HG03095 (cell line): ENCODE measurements around the gene PTEN.

Experiments used
- ATAC-seq: cut with Tn5 transposase; IDR thresholded peaks from one replicate; pipeline ENCODE4 v1.9.1; 2021; ENCODE audit warnings: moderate library complexity; ENCODE audit not compliant: unreplicated experiment

Gene PTEN

DNA sequence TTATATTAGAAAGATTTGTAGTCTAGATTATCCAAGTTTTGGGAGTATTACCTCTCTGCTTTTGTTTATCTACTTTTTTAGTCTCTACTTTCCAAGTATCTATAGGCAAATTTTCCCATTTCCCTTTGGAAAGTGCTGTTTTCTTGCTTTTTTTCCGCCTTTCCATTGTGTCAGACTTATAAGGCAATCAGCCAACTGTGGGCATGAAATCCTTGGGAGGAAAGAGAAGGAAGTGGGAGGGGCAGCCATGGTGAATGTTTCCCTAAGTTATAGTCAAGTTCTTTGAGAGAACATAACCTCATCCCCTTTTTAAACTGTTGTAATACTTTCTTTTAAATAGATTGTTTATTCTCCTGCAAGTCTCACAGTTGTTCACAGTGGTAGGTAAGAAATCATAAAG is 52.6 kb downstream of the PTEN start:
- ATAC-seq, result no peak

DNA sequence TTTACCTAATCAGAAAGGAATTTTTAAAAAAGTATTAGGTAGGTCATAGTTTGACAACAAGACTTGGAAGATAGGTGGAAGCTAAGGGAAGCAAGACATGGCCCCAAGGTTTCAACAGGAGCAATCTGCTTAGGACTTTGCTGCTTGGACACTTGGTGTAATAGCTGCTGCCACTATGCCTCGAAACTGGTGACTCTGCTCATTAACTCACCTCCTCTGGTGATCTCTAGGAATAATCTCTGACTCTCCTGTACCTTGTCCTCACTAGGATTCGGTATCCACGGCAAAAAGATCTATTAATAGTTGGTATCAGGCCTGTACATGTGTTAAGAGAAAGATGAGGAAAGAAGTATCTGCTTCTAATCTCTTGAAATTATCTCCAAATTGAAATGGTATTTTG is 53.1 kb downstream of the PTEN start:
- no peak for ATAC-seq

DNA sequence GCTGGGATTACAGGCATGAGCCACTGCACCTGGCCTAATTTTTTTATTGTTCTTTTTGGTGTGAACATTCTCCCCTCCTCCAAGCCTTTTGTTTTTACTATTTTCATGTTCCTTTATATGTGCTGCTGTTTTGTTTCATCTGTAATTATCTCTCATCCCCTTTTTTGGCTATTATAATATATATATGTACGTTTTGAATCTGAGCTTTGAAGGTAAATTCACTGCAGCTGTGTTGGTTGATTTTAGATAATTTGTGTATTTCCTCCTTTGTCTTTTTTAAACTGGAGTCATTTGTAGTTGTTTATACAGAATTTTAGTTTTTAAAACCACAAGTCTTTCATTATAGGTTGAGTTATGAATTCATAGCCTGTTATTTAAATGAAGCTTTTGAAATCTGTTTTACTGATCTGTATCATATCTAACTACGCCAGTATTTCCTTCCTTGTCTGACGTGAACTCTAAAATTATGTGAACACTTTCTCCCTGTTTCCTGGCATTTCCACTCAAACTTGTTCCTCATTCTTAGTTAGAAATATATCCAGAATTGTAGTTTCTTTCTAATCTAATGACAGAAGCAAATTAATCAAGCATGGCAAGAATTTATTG is 54.9 kb downstream of the PTEN start:
- ATAC-seq, result no peak

DNA sequence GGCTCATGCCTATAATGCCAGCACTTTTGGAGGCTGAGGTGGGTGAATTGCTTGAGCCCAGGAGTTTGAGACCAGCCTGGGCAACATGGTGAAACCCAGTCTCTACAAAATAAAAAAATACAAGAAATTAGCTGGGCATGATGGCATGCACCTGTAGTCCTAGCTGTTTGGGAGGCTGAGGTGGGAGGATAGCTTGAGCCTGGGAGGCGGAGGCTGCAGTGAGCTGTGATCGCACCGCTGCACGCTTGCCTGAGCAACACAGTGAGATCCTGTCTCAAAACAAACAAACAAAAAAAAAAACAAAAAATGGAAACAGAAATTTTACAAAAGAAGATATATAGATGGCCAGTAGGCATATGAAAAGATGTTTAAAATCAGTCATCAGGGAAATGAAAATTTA is 57.1 kb downstream of the PTEN start:
- no peak for ATAC-seq

DNA sequence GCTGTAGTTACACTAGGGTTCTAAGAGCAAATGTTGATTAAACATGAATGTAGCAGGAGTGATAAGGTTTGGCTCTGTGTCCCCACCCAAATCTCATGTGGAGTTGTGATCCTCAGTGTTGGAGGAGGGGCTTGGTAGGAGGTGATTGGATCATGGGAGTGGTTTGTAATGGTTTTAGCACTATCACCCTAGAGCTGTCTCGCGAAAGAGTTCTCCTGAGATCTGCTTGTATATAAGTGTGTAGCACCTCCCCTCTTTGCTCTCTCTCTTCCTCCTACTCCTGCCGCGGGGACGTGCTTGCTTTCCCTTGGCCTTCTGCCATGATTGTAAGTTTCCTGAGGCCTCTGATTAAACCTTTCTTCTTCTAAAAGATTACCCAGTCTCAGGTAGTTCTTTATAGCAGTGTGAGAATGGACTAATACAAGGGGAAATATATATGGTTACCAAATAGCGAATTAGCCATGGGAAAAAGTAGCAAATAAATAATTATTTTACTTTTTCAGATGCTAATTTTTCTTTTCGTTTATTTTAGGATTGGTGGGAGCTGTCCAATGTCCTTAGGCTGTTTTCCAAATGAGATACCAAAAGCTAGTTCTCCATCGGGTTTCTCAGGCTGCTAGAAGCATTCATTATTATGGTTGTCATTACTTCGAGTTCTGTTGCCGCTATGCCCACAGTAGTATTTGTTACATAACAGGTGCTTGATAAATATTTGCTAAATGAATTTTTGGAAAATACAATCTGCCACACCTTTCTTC is 58.7 kb downstream of the PTEN start:
- no peak for ATAC-seq

DNA sequence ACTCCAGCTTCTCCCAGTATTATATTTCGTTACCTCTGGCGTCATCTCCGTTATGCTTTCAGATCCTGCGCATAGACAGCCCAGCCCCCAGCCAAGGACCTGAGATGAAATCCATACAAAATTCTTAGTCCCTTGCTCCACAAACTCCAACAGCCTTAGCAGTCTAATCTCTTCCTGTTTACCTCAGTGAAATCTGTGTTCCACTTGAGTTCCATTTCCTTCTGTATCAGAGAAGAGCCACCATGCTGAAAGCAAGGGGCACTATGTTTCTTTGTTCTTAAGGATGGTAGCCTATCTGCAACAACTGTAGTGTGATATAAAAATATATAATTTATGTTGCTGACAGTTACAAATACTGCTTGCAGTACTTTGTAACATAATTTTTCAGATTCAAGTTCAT is 59.8 kb downstream of the PTEN start:
- ATAC-seq, result no peak

DNA sequence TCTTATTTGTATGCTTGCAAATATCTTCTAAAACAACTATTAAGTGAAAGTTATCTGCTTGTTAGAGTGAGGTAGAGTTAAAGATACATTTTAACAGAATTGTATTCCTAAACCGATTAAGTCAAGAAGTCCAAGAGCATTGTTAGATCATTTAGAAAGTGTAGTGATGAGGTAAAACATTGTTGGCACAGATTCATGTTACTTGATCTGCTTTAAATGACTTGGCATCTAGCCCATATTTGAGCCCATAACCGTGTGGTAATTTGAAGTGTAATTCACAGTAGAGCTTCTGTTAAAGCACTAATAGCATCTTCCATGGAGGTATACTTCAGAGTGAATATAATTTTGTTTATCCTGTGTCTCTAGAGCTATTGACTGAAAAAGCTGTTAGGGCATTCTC is 62.1 kb downstream of the PTEN start:
- no peak for ATAC-seq

DNA sequence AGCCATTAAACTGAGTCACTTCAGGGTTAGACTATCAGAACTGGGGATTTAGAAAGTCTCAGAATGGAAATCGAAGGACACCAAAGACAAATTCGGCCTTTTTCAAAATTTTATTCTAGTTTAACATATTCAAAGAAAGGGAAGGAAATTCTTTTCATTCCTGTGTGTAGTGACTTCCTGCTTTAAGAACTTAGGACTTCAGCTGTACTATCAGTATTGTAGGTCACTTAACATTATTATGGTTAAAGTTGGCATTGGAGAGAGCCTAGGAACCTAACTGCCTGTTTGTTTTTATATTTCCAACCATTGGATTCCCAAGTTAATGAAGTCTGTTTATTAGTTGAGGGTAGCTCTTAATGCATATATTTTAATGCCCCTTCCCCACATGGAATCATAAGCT is 63.7 kb downstream of the PTEN start:
- no peak for ATAC-seq

DNA sequence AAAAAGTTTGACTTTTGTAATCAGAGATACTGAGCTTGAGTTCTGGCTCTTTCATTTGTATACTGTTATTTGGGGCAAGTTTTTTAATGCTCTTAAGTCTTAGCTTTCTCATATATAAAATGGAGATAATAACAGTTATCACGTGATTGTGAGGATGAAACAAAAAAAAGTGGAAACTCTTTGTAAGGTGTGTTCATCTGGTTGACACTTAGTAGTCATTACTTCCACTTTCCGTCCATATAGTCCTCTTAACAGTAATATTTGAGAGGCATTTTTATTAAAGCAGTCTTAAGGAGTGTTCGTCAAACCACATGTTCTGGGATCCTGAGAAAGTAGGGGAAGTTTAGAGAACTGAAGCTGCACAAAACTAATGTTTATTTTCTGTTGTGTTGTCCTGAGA is 65.6 kb downstream of the PTEN start:
- no peak for ATAC-seq

DNA sequence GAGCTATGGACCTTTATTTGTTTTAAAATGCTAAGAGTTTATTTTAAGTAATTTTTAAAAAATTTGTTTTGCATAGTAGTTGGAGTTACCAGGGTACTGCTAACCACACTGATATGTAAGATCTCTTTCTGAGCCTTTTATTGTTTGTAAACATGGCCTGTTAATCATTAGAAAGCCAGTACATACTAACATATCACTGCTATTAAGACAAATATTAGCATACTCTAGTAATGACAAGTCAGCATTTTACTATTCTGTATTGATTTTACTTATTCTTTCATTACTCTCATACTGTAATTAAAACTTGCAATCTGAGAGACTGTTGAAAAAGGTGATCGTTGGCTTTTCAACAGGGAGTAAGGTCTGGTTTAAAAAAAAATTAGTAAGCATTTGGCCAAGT is 66.7 kb downstream of the PTEN start:
- ATAC-seq, result no peak

DNA sequence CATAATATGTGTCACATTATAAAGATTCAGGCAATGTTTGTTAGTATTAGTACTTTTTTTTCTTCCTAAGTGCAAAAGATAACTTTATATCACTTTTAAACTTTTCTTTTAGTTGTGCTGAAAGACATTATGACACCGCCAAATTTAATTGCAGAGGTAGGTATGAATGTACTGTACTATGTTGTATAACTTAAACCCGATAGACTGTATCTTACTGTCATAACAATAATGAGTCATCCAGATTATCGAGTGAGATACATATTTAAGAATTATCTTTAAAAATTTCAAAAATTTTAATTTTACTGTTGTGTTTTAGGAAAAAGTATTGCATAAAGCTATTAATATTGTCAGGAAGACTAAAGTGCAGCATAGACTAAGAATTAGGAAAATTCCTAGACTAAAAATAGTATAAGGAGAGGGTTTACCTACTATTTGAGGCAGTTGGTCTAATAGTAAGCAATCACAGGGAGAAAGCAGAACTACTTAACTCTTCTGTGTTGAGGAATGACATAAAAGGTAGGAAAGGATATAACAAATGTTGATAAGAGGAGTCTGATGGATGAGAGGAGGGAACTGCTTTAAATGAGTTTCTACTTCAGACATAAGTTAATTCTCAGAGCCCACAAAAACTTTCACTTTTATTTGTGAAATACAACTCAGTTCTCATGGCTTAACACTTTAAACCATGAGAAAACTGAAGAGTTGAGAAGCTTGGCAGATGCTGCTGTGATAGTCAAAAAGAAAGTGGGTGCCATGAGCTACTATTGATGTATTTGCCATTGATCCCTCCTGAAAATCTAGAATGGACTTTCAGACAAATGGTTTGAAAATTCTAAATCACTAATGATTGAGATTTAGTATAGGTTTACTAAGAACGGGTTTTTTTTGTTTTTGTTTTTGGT is 67.8 kb downstream of the PTEN start:
- ATAC-seq, result no peak

DNA sequence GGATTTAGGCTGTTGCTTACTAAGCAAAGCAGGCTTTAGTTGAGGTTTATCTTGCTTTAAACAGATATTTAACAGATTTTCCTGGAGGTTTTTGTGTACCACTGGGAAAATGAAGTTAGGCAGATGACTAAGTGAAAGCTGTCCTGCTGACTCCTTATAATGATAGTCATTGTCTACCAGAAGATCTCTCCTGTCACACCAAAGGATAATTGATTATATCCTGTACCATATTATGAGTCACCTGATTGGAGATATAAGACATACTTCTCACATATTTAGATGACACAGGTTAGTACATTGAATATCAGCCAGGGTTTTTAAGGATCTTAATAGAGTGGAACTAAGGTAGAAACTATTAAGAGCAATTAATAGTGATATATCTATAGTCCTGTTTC is 68.4 kb downstream of the PTEN start:
- no peak for ATAC-seq

DNA sequence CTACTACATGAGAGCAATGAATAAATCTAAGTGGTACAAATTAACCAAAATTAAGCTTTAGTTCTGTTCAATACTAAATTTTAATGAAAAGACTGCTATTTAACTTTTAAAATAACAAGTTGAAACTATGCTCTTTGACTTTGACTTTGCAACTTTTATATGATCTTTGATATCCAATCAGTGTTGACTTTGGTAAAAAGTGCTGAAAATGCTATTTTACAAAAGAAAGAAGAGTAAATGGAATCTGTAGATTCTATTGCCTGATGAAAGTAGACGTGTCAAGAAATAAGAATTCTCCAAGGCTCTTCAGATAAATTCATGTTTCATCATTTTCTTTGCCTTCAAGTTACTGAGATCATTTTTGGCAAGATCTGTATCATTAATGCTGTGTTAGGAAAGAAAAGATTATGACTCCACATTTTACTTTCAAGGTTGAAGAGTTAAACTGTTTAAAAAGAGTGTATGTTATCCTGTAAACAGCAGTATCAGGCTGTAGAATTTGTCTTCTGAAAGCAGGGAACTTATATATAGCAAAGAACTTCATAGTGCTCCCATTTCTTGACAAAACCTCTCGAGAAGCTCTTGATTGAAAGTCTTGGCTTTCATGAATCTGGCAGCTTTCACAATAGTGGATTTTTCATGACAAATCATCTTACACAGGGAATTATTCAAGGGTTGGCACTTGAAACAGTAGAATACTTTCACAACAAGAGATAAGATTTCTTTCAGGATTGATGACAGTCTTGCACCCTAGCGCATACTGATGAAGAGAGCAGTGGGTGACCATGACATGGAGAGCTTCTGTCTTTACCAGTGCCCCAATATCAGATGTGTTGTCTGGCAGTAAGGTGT is 72.1 kb downstream of the PTEN start:
- no peak for ATAC-seq

DNA sequence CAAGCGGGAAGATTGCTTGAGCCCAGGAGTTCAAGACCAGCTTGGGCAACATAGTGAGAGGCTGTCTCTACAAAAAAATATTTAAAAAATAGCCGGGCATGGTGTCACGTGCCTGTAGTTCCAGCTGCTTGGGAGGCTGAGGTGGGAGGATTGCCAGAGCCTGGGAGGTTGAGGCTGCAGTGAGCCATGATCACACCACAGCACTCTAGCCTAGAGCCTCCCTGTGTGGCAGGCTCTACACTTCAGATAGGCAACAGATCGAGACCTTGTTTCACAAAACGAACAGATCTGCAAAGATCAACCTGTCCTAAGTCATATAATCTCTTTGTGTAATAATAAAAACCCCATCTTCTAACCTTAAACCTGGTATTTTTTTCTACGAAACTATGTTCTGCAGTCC is 76.8 kb downstream of the PTEN start:
- ATAC-seq, result no peak

DNA sequence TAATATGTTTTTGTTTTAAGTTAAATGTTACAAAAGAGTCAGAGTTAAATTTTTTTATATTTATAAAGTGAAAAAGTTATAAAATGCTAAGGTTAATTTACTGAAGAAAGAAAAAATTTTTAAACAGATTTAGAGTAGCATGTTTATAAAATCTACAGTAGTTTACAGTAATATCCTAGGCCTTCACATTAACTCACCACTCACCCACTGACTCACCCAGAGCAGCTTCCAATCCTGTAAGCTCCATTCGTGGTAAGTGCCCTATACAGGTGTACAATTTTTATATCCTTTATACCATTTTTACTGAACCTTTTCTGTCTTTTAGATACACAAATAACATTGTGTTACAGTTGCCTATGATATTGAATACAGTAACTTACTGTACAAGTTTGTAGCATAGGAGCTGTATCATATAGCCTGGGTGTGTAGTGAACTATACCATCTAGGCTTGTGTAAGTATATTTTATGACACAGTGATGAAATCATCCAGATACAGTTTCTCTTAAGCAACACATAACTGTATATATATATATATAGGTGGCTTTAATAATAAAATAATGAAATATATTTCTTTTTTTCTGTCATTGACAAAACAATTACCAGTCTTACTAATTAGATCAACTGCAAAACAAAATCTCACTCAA is 79.6 kb downstream of the PTEN start:
- ATAC-seq, result no peak

DNA sequence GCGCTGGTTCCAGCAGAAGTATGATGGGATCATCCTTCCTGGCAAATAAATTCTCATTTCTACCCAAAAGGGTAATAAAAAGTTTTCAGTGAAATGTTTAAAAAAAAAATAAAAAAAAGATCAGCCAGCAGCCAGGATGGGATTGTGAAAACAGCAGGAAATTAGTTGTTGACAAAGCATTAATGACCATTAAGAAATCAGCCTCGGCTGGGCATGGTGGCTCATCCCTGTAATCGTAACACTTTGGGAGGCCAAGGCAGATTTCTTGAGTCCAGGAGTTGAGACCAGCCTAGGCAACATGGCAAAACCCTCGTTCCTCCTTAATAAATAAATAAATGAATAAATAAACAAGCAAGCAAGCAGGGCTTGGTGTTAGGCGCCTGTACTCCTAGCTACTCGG is 82.6 kb downstream of the PTEN start:
- ATAC-seq, result no peak

DNA sequence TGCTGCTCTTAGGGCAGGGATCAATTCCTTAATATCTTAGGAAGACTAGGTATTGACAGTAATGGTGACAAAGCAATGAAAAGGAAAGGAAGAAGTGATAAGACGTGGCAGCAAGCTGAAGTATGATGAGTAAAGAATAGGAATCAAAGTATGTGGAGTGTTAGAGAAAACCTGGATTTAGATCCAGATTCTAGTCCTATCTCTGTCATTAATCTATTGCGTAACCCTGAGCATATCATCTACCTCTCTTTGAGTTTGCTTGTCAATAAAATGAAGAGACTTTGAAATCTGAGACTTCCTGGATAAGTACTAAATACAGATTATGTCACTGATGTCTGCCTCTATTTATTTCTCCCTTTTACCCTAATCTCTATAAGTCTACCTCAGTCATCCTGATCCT is 89.2 kb downstream of the PTEN start:
- ATAC-seq, result no peak

DNA sequence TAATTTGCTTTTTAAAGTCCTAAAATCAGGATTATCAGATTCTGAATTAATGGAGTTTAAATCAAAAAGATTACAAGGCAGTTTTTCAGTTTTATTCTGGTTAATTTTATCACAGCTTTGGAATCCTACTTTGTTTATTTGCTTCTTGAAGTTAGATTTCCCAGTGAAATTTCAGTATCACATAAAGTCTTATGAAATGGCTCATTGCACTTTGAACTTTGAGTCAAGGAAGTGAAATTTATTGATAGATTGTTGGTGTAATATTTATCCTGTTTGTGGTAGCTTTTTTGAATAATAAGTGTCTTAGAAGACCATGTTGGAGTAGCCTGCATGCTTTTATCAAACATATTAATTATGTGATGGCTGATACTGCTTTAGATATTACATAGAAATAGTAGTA is 92.6 kb downstream of the PTEN start:
- no peak for ATAC-seq

DNA sequence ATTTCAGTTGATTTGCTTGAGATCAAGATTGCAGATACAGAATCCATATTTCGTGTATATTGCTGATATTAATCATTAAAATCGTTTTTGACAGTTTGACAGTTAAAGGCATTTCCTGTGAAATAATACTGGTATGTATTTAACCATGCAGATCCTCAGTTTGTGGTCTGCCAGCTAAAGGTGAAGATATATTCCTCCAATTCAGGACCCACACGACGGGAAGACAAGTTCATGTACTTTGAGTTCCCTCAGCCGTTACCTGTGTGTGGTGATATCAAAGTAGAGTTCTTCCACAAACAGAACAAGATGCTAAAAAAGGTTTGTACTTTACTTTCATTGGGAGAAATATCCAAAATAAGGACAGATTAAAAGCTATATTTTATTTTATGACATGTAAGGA is 94.3 kb downstream of the PTEN start:
- ATAC-seq, result no peak

DNA sequence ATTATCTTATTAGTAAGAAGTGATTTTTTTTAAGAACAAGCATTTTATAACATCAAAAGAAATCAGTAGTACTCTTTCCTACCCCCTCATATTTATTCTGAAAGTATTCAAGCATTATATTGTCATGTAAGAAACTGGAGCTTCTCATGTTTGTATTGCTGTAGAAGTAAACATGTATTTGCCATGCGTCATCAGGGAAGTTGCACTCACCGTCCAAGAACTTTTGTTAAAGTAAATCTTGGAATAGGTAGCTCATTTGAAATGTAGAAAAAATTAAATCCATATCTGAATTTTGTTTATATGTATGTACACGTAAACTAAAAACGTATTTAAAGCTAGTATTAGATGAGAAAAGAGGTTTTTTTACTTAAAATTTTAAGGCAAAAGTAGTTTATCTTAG is 96.8 kb downstream of the PTEN start:
- ATAC-seq, result no peak

DNA sequence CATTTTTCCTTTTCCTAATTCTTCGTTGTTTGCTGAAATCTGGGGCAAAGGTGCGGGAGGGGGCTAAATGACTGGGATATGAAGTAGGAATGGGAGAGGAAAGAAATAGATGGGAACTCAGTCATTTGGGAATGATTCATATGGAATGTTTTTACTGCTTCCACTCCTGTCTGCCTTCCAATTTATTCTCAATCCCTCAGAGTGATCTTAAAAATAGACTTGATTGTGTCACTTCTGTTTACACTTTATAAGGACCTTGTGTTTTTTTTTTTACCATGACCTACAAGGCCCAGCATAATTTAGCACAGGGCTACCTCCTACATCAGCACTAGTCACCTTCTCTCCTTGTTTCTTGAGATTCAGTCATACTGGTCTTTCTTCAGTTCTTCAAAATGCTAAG is 97.9 kb downstream of the PTEN start:
- no peak for ATAC-seq
